Left lung (tissue), 10 donors: ENCODE data around the gene CCDC93. TPM values are rescaled to one million over a fixed set of nuclear protein-coding genes. Genes with fewer than 3 reads are reported as not detected.
A peak's percentile ranks its signal among the peaks of the same experiment; 100 is the strongest.

Experiments used
- ATAC-seq: fragments of 200-7000 bp; cut with Tn5 transposase; one replicate; pipeline ENCODE4 v1.9.1; 2020; ENCODE audit warnings: moderate library complexity
- DNase-seq, 4 donors: peaks; one replicate each; pipeline ENCODE4 v3.0.0-alpha.2; 2013 to 2020
- H3K27ac ChIP-seq, 2 donors: fragments of 200-600 bp; sonication (generic) in 1 of 2; one replicate each; pipeline versions ENCODE4 v1.5.0 to v1.8.0; 2020 to 2021
- H3K27me3 ChIP-seq, 2 donors: fragments of 200-600 bp; sonication (generic) in 1 of 2; one replicate each; pipeline versions ENCODE4 v1.5.0 to v1.8.0; 2020 to 2021
- H3K36me3 ChIP-seq, 2 donors: fragments of 200-600 bp; sonication (generic) in 1 of 2; one replicate each; pipeline versions ENCODE4 v1.5.0 to v1.8.0; 2020 to 2021
- H3K4me1 ChIP-seq, 2 donors: fragments of 200-600 bp; one replicate each; pipeline ENCODE4 v1.8.0; 2021
- H3K4me3 ChIP-seq, 2 donors: fragments of 200-600 bp; sonication (generic) in 1 of 2; one replicate each; pipeline versions ENCODE4 v1.5.0 to v1.8.0; 2020 to 2021; ENCODE audit warnings: mild to moderate bottlenecking in 1 of 2
- H3K9me3 ChIP-seq, 2 donors: fragments of 200-600 bp; sonication (generic) in 1 of 2; one replicate each; pipeline versions ENCODE4 v1.5.0 to v1.8.0; 2020 to 2021
- CTCF ChIP-seq, 2 donors: fragments of 200-600 bp; sonication (generic) in 1 of 2; IDR thresholded peaks; one replicate each; pipeline versions ENCODE4 v1.5.0 to v1.8.0; 2021; ENCODE audit warnings: antibody characterized with exemption in 2 of 2
- intact Hi-C, 2 donors: fragments of 100-400 bp; cut with DNase I; formaldehyde crosslinking; loops; one replicate each; pipeline versions ENCODE4 v1.11.2 to v1.14.2; 2022
- polyA plus RNA-seq, 6 donors: library from polyadenylated mRNA; unstranded; fragments of 120-200 nt; gene quantifications; one replicate each; pipeline ENCODE4 v1.2.1, GENCODE V29; 2013; ENCODE audit not compliant: insufficient read length in 6 of 6
- total RNA-seq, 2 donors: library from RNA; stranded (reverse); fragmentation: NEBNext Ultra II Directional; extraction: Animal tissue kit (Norgen Biotek cat#: 25700); gene quantifications; one replicate each; pipeline ENCODE4 v1.2.1, GENCODE V29; 2021
- donor health status: DM: no; HTN: yes; CAD: no.
- donor health status: DM: no; HTN: no; CAD: no.

The CCDC93 gene
- total and polyA plus RNA-seq, 8 donors = 30.2 to 56.8 (median 48.6) TPM

- Histone ChIP-seq H3K9me3 (peaks cover 0 to 3% of the 10 kb centered on the region in 2 donors), H3K27ac (no peak overlapping the region), H3K4me3 (no peak overlapping the region), H3K4me1 (no peaks in the 10 kb centered on the region), H3K36me3 (no peaks in the 10 kb centered on the region), H3K27me3 (peaks cover 0 to 49% of the 10 kb centered on the region in 2 donors)
- no peak for DNase-seq
- intact Hi-C loops = loop anchor here in 1 of 2 donors (10.0 kb wide), 1 partner anchor 824 kb away; no protein-coding TSS in a partner anchor
- ATAC-seq = no peak
- no peak for TF ChIP-seq CTCF (IDR thresholded peaks at IDR 0.05)
These were observed 27.0 kb upstream of the CCDC93 start for GRCh38 chr2:118040891-118041290.

- no peak overlapping the region for H3K27ac ChIP-seq
- no peak overlapping the region for H3K4me3 ChIP-seq
- peak in 1 of 4 donors; percentile 26 for DNase-seq
- intact Hi-C loops = no loop called here
- H3K4me1 ChIP-seq = no peaks in the 10 kb centered on the region
- no peaks in the 10 kb centered on the region for H3K36me3 ChIP-seq
- peaks cover 0 to 25% of the 10 kb centered on the region in 2 donors for H3K27me3 ChIP-seq
- peaks cover 0 to 3% of the 10 kb centered on the region in 2 donors for H3K9me3 ChIP-seq
- TF ChIP-seq CTCF (IDR thresholded peaks at IDR 0.05) = peak; percentile 78
- ATAC-seq = peak; percentile 85
These were observed 18.5 kb upstream of the CCDC93 start for GRCh38 chr2:118032169-118033013.

DNA sequence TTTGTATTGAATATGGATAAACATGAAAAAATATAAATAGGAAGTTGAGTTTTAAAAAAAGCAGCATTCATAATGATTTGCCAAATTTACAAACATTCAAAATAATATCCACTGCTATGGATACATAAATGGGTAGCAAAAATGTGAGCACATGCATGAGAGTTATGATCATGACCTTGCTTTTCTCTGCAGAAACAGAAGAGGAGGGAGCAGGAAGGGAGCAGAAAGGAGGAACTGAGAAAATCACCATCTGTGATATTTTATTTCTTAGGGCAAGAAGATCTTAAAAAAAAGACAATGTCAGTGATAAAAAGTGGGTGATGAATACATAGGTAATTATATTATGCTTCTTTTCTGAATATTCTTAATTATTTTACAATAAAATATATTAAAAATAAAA, 17.7 kb upstream of the CCDC93 start:
- Histone ChIP-seq H3K27ac (no peak overlapping the region), H3K4me1 (no peaks in the 10 kb centered on the region), H3K4me3 (no peak overlapping the region), H3K36me3 (no peaks in the 10 kb centered on the region), H3K9me3 (peaks cover 0 to 3% of the 10 kb centered on the region in 2 donors), H3K27me3 (peaks cover 0 to 29% of the 10 kb centered on the region in 2 donors)
- no peak for TF ChIP-seq CTCF (IDR thresholded peaks at IDR 0.05)
- DNase-seq = no peak
- no peak for ATAC-seq
- intact Hi-C loops = no loop called here

- ATAC-seq (no peak), DNase-seq (no peak)
- intact Hi-C loops = no loop called here
- H3K27me3 ChIP-seq = peaks cover 0 to 21% of the 10 kb centered on the region in 2 donors
- H3K9me3 ChIP-seq = no peaks in the 10 kb centered on the region
- H3K4me3 ChIP-seq = no peak overlapping the region
- H3K4me1 ChIP-seq = no peaks in the 10 kb centered on the region
- no peak for TF ChIP-seq CTCF (IDR thresholded peaks at IDR 0.05)
- H3K36me3 ChIP-seq = no peaks in the 10 kb centered on the region
- no peak overlapping the region for H3K27ac ChIP-seq
These were observed 15.2 kb upstream of the CCDC93 start for GRCh38 chr2:118029025-118029424.

DNA sequence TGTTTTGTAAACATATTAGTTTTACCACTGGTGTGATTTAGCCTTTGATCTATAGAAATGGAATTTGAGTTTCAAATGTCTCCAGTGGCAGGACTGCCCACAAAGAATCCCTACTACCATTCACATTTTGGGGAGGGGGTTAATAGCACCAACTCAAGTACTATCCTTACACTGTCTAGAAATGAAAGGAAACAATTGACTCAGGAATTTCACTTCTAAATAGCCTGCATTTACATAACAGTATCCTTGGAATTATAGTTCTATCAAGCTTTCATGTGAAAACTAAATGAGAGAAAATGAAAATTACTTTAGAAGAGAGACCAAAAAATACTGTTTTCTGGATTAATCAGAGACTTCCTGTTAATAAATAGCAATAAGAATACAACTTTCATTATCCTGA, 7.5 kb upstream of the CCDC93 start:
- Histone ChIP-seq H3K4me1 (peaks cover 0 to 3% of the 10 kb centered on the region in 2 donors), H3K9me3 (no peaks in the 10 kb centered on the region), H3K27ac (no peak overlapping the region), H3K27me3 (no peaks in the 10 kb centered on the region), H3K36me3 (no peaks in the 10 kb centered on the region), H3K4me3 (no peak overlapping the region)
- ATAC-seq (no peak), DNase-seq (no peak)
- intact Hi-C loops = no loop called here
- TF ChIP-seq CTCF (IDR thresholded peaks at IDR 0.05) = no peak
